Activated CD8-positive, alpha-beta T cell treated with anti-CD3 and anti-CD28 coated beads, Interleukin-2, amount 10 ng/mL, durations not matched to agents 7 days and 5 days (primary cell): Measurements from ENCODE around the gene IQCH. TPM values are rescaled to one million over a fixed set of nuclear protein-coding genes. Genes with fewer than 3 reads are reported as not detected.

Experiments used
- ATAC-seq: fragments of 150-1000 bp; cut with Tn5 transposase; one replicate; pipeline ENCODE4 v1.10.0; 2021; ENCODE audit warnings: moderate library complexity
- CTCF ChIA-PET: fragments of 350-600 bp; sonication (Branson Sonifier 250); formaldehyde crosslinking; loops from one replicate; lab custom pipeline; 2021; ENCODE audit warnings: antibody characterized with exemption; lab: Charles Lee
- POLR2A ChIA-PET: fragments of 350-600 bp; sonication (Branson Sonifier 250); formaldehyde crosslinking; loops from one replicate; lab custom pipeline; 2021; ENCODE audit warnings: antibody characterized with exemption; lab: Charles Lee
- DNase-seq: peaks from one replicate; pipeline ENCODE4 v3.0.0-alpha.2; 2020
- H3K27ac Mint-ChIP-seq: one replicate; pipeline ENCODE4 v1.8.0; 2021; ENCODE audit warnings: mild to moderate bottlenecking, mixed read lengths
- H3K27me3 Mint-ChIP-seq: one replicate; pipeline ENCODE4 v1.8.0; 2021; ENCODE audit warnings: low read depth, mixed read lengths
- H3K36me3 Mint-ChIP-seq: one replicate; pipeline ENCODE4 v1.8.0; 2021; ENCODE audit warnings: low read depth, mixed read lengths
- H3K4me1 Mint-ChIP-seq: one replicate; pipeline ENCODE4 v1.8.0; 2021; ENCODE audit warnings: low read depth, mixed read lengths
- H3K4me3 Mint-ChIP-seq: one replicate; pipeline ENCODE4 v1.8.0; 2021; ENCODE audit warnings: mild to moderate bottlenecking, mixed read lengths
- H3K9me3 Mint-ChIP-seq: one replicate; pipeline ENCODE4 v1.8.0; 2022; ENCODE audit warnings: mixed read lengths; ENCODE audit not compliant: insufficient read depth
- total RNA-seq, 2 experiments: library from RNA; stranded (reverse); gene quantifications; one replicate each; pipeline ENCODE4 v1.2.3, GENCODE V29; 2021

The IQCH gene
- total RNA-seq, 2 experiments from 2014 or later: 0.97 to 2.2 TPM

DNA sequence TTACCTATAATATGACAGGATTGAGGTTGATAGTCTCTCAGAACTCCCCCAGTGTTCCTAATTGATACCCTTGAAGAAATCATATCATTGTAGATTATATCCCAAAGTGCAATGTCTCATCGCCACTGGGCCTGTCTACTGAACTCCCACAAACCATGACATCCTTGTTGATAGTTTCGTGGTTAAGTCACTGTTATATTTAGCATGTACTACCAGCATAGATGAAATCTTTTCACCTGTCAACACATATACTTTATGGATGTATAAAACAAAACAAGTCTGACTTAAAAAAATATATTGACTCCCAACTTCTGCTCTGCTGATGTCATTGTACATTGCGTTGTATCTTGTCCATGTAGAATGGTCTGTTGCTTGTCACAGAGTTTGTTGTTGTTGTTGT is 128.1 kb downstream of the IQCH start:
- Mint-ChIP-seq H3K9me3 (no peaks in the 10 kb centered on the region), H3K27me3 (peaks cover 29% of the 10 kb centered on the region), H3K4me3 (no peak overlapping the region), H3K36me3 (no peaks in the 10 kb centered on the region), H3K27ac (no peak overlapping the region), H3K4me1 (peaks cover 4% of the 10 kb centered on the region)
- ATAC-seq (no peak), DNase-seq (no peak)
- ChIA-PET POLR2A (no interaction called here), CTCF (no interaction called here)

DNA sequence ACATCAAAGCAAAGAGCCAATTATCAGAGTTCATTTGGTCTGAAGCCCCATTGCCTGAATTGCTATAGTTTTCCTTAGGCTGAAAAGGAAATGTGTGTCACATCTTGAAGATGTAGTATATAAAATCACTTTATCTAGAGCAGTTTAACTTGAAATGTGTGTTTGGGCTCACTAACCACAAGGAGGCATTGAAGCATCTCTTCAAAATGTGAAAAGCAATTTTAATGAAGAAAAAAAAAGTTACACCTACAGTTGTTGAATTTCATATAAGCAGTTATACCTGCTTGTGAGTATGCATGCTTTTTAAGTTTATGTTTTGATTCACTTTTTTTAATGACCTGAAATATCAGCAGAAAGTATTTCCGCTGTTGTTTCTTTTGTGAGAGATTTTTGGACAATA is 129.3 kb downstream of the IQCH start:
- Mint-ChIP-seq H3K36me3 (no peaks in the 10 kb centered on the region), H3K27ac (no peak overlapping the region), H3K4me1 (peaks cover 4% of the 10 kb centered on the region), H3K4me3 (no peak overlapping the region), H3K9me3 (no peaks in the 10 kb centered on the region), H3K27me3 (peaks cover 26% of the 10 kb centered on the region)
- ChIA-PET CTCF (no interaction called here), POLR2A (no interaction called here)
- DNase-seq (no peak), ATAC-seq (no peak)

DNA sequence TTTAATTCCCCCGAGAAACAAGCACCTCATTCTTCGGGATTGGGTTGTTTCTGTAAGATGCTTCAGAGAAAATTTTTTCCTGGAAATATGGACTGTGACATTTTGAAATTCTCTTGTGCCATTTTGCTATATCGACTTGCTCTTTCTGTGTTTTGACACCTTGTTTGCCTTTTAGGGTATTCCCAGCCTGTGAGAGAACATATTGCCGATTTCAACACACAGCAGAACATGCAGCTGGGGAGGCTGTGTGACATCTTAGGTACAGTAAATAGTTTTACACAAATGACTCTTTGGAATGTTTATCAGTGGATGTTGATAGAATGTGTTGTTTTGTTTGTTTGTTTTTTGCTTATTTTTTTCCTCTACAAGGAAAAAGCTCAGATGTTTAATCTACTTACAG is 130.2 kb downstream of the IQCH start:
- Mint-ChIP-seq H3K4me3 (no peak overlapping the region), H3K27ac (no peak overlapping the region), H3K36me3 (no peaks in the 10 kb centered on the region), H3K4me1 (peaks cover 4% of the 10 kb centered on the region), H3K9me3 (no peaks in the 10 kb centered on the region), H3K27me3 (peaks cover 26% of the 10 kb centered on the region)
- ChIA-PET POLR2A (no interaction called here), CTCF (interaction anchor here (0.6 to 1.0 kb wide), 2 partner anchors 72 to 1087 kb away, joined by 3 read pairs; no protein-coding TSS in a partner anchor)
- ATAC-seq: no peak
- DNase-seq: no peak

DNA sequence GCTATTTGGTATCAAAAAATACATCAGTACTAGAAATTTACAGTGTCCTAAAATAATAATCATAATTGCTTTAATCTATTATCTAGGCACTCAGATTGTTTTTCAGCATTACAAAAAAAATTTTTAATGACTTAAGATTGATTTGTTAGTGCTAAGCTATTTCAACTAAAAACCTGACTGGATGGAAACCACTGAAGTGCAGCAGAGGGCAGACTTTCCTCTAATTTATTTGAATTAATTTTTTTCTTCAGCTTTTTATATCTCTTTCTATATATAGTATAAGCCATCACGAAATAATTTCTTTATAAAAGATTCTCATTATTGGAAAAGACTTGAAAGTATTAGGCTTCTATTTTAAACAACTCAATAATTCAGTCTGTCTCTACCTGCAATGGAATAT is 131.4 kb downstream of the IQCH start:
- CTCF ChIA-PET: no interaction called here
- H3K4me1 Mint-ChIP-seq: peaks cover 4% of the 10 kb centered on the region

DNA sequence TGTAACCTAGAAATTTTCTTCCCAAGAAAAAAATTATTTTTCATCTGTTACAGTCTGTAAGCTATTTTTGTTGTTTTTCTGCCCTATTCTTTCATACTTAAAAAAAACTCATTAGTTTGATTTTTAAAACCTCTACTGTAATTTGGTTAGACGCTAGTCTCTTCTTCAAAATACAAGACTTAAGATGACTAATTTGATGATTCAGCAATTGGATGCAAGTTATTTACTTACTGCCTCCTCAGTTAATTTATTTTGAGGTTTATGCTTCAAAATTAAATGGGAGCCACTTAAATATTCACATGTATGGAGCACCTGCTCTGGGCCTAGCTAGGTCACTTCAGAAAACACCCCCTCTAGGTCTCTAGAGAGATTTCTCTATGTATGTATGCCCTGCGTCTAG is 132.4 kb downstream of the IQCH start:
- Mint-ChIP-seq H3K27me3 (peaks cover 25% of the 10 kb centered on the region), H3K4me1 (peaks cover 4% of the 10 kb centered on the region), H3K27ac (no peak overlapping the region), H3K36me3 (no peaks in the 10 kb centered on the region), H3K4me3 (no peak overlapping the region), H3K9me3 (no peaks in the 10 kb centered on the region)
- CTCF ChIA-PET: no interaction called here
- DNase-seq (no peak), ATAC-seq (no peak)
- POLR2A ChIA-PET: no interaction called here

More for the DNA sequence above, 131.4 kb downstream of the IQCH start:
- Mint-ChIP-seq H3K9me3 (no peaks in the 10 kb centered on the region), H3K36me3 (no peaks in the 10 kb centered on the region), H3K4me3 (no peak overlapping the region), H3K27ac (no peak overlapping the region), H3K27me3 (peaks cover 26% of the 10 kb centered on the region)
- no peak for DNase-seq
- POLR2A ChIA-PET: interaction anchor here (0.5 kb wide), 1 partner anchor 44 kb away, joined by 4 read pairs; no protein-coding TSS in a partner anchor
- no peak for ATAC-seq

DNA sequence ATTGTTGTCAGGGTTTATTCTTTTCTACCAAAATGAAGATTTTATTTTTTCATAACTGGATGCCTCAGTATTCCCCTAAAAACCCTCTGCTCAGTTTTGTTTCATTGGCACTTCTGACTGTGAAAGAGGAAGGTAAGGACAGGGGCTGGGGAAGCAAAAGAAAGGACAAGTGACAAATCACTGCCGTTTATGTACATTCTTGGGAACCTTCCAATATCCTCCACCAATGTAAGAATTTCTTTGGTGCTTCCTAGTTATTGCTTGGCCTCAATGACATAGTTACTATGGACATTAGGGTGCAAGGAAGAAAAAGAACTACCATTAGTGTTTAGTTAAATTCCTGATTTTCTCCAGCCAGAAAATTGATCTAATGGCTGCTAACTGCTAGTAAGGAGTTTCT is 135.4 kb downstream of the IQCH start:
- H3K27ac Mint-ChIP-seq: no peak overlapping the region
- ATAC-seq (no peak), DNase-seq (no peak)
- POLR2A ChIA-PET: no interaction called here
- H3K4me1 Mint-ChIP-seq: no peaks in the 10 kb centered on the region
- H3K36me3 Mint-ChIP-seq: no peaks in the 10 kb centered on the region
- CTCF ChIA-PET: no interaction called here
- H3K9me3 Mint-ChIP-seq: no peaks in the 10 kb centered on the region
- peaks cover 18% of the 10 kb centered on the region for H3K27me3 Mint-ChIP-seq
- H3K4me3 Mint-ChIP-seq: no peak overlapping the region

DNA sequence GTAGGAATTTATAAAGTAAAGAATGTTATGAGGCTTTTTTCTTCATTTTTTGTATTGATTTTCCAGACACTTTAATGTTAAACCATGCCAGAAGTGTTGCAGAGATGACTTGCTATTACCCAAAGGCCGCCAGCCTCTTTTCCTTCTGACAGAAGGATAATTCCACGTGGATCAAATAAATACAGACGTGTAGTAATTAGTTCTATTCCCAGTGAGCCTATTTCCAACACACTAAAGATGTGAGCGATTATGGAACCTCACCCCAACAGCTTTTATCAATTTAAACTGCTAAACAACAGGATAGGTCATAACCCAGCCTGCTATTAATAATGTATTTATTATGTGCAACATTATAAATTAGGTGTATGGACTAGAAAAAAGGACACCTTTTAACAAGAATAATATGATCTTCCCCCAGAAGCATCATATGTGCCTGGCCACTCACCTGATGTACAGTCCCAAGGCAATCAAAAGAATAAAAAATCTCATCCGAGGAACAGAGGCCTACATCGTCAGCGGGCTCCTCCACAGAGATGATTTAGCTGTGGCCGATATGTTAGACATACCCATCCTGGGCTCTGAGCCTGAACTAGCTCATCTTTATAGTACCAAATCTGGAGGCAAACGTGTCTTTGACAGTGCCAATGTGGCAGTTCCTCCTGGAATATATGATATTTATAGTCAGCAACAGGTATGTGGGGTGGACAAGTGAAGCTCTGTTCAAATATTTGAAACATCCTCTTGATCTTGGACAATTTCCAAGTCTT is 140.5 kb downstream of the IQCH start:
- ATAC-seq: no peak
- Mint-ChIP-seq H3K36me3 (no peaks in the 10 kb centered on the region), H3K27ac (no peak overlapping the region), H3K4me3 (no peak overlapping the region), H3K27me3 (peaks cover 8% of the 10 kb centered on the region), H3K9me3 (no peaks in the 10 kb centered on the region), H3K4me1 (no peaks in the 10 kb centered on the region)
- ChIA-PET CTCF (no interaction called here), POLR2A (interaction anchor here (0.5 kb wide), 1 partner anchor 693 kb away, joined by 3 read pairs; the partner anchor contains the start of gene SMAD6)
- no peak for DNase-seq

DNA sequence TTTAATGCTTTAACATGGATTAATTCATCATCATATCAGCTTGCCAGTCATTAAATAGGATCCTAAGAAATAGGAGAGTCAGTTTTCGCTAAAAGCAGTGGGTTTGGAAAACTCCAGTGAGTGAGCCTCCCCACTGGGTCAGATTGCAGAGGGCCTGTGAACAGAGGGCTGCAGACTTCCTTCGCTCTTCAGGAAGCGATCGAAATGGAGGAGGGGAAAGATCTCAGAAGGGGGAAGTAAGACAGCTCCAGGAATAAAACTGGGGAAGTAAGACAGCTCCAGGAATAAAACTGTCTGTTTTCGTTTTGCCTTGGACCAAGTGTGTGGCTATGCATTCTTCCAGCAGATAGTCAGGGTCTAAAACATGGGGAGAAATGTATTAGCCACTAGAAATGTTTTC is 141.5 kb downstream of the IQCH start:
- Mint-ChIP-seq H3K27ac (no peak overlapping the region), H3K9me3 (no peaks in the 10 kb centered on the region), H3K27me3 (peaks cover 8% of the 10 kb centered on the region), H3K36me3 (no peaks in the 10 kb centered on the region), H3K4me1 (no peaks in the 10 kb centered on the region), H3K4me3 (no peak overlapping the region)
- ATAC-seq (no peak), DNase-seq (no peak)
- ChIA-PET CTCF (no interaction called here), POLR2A (no interaction called here)

DNA sequence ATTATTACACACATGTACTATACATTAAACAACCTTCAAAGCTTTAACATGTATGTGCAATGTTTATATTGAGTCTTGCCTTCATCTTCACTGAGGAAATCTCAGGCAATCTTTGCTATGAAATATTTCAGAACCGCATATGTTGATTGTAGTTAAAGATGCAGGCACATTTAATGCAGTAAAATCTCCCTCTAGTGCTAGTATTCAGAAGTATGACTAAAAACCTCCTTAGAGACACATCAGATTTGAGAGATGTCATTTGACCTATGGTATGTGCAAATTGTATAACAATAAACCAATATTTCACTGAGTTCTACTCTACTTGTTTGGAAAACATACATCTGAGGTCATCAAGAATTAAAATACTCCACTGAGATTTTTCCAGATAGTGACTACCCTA is 142.6 kb downstream of the IQCH start:
- H3K36me3 Mint-ChIP-seq: no peaks in the 10 kb centered on the region
- H3K4me3 Mint-ChIP-seq: no peak overlapping the region
- no peaks in the 10 kb centered on the region for H3K9me3 Mint-ChIP-seq
- H3K27me3 Mint-ChIP-seq: peaks cover 11% of the 10 kb centered on the region
- POLR2A ChIA-PET: no interaction called here
- CTCF ChIA-PET: interaction anchor here (0.6 kb wide), 1 partner anchor 256 kb away, joined by 3 read pairs; no protein-coding TSS in a partner anchor
- ATAC-seq: no peak
- no peak overlapping the region for H3K27ac Mint-ChIP-seq
- no peaks in the 10 kb centered on the region for H3K4me1 Mint-ChIP-seq
- DNase-seq: no peak

DNA sequence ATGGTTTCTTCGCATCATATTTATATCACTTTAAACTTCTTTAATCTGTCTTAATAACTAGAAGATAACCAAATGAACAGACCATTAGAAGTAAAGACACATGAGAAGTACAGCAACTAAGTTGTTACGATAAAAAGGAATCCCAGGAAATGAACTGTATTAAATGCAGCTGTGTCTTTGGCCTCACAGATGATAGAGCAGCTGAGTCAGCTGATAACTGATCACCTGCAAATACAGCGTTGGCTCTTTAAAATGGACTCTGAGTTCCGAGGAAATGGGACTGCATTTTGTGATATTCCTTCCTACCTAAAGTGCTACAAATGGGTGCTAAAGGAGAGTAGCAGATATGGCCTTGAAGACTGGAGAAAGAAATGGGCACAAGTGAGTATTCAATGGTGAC is 145.3 kb downstream of the IQCH start:
- DNase-seq (no peak), ATAC-seq (no peak)
- H3K4me3 Mint-ChIP-seq: no peak overlapping the region
- H3K27me3 Mint-ChIP-seq: peaks cover 14% of the 10 kb centered on the region
- POLR2A ChIA-PET: no interaction called here
- no peaks in the 10 kb centered on the region for H3K36me3 Mint-ChIP-seq
- no peaks in the 10 kb centered on the region for H3K9me3 Mint-ChIP-seq
- H3K27ac Mint-ChIP-seq: no peak overlapping the region
- CTCF ChIA-PET: interaction anchor here (0.7 to 1.5 kb wide), 2 partner anchors 95 to 453 kb away, joined by 3 to 4 read pairs; no protein-coding TSS in a partner anchor
- no peaks in the 10 kb centered on the region for H3K4me1 Mint-ChIP-seq

DNA sequence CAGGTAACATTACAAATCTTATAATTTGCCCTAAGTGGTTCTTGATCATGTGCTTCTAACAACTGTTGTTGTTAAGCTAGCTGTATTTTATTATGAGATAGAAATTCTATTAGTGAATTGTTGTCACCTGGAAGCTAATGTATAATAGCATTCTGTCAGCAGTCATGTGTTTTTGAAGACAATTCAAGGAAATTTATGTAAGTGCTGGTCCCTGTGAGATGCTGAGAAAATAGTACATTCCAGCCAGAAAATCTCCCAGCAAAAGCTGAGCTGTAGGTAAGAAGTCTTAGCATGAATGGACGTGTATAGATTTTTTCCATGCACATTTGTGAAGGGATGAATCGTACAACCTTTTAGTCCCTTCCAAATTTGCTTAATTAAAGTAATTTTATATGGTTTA is 146.3 kb downstream of the IQCH start:
- ATAC-seq (no peak), DNase-seq (no peak)
- Mint-ChIP-seq H3K4me3 (no peak overlapping the region), H3K27me3 (peaks cover 14% of the 10 kb centered on the region), H3K4me1 (no peaks in the 10 kb centered on the region), H3K27ac (no peak overlapping the region), H3K9me3 (no peaks in the 10 kb centered on the region), H3K36me3 (no peaks in the 10 kb centered on the region)
- ChIA-PET CTCF (interaction anchor here (0.5 to 1.2 kb wide), 2 partner anchors 9 to 415 kb away, joined by 3 read pairs; no protein-coding TSS in a partner anchor), POLR2A (no interaction called here)

DNA sequence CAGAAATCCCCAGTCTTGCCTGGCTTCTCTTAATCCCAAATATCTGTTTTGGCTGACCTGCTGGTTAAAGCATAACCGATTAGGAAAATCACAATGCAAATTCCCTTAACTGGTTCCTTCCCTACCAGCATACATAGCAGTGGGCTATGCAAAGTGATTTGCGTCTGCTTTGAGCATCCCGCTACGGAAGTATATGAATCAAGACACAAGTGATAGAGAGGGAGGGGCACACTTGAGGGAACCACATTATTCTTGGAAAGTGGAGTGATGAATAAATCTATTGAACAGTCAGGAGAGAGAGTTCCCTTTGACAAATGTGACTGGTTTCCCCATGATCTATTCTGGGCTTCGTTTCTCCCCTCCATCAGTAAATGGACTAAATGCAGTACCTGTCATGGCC is 146.8 kb downstream of the IQCH start:
- H3K27ac Mint-ChIP-seq: no peak overlapping the region
- ChIA-PET POLR2A (no interaction called here), CTCF (interaction anchor here (0.5 to 1.2 kb wide), 2 partner anchors 9 to 416 kb away, joined by 3 read pairs; no protein-coding TSS in a partner anchor)
- no peak overlapping the region for H3K4me3 Mint-ChIP-seq
- ATAC-seq (no peak), DNase-seq (no peak)
- H3K27me3 Mint-ChIP-seq: peaks cover 14% of the 10 kb centered on the region
- no peaks in the 10 kb centered on the region for H3K9me3 Mint-ChIP-seq
- H3K36me3 Mint-ChIP-seq: no peaks in the 10 kb centered on the region
- H3K4me1 Mint-ChIP-seq: no peaks in the 10 kb centered on the region
